Measurements from ENCODE around the gene SMNDC1.

GRCh38 chr10:110263164-110263563 lies 41.6 kb downstream of the SMNDC1 start:
- TF ChIP-seq CTCF (conservative IDR thresholded peaks at IDR 0.05), result no peak
- TF ChIP-seq ZFX (IDR thresholded peaks at IDR 0.05), result no peak

All from C4-2B (cell line).